BLaER1 treated with 17β-estradiol and CSF1 and Interleukin-3, amounts not matched to agents 10 nM and 100 nM (cell line): ENCODE measurements around the gene VSNL1.

Source experiments
- H3K27ac ChIP-seq, 11 experiments: shearing (Covaris generic); formaldehyde crosslinking; 2 replicates each; pipeline ENCODE4 v1.8.1; 2022
- H3K27me3 ChIP-seq, 11 experiments: shearing (Covaris generic); formaldehyde crosslinking; 2 replicates each; pipeline ENCODE4 v1.8.1; 2022
- H3K36me3 ChIP-seq, 11 experiments: shearing (Covaris generic); formaldehyde crosslinking; 2 replicates each; pipeline ENCODE4 v1.8.1; 2022
- H3K4me1 ChIP-seq, 10 experiments: shearing (Covaris generic); formaldehyde crosslinking; 2 replicates each; pipeline ENCODE4 v1.8.1; 2022
- H3K4me2 ChIP-seq, 11 experiments: shearing (Covaris generic); formaldehyde crosslinking; 2 replicates each; pipeline ENCODE4 v1.8.1; 2022
- H3K4me3 ChIP-seq, 10 experiments: shearing (Covaris generic); formaldehyde crosslinking; 2 replicates each; pipeline ENCODE4 v1.8.1; 2022
- H3K9ac ChIP-seq, 11 experiments: shearing (Covaris generic); formaldehyde crosslinking; 2 replicates each; pipeline ENCODE4 v1.8.1; 2022
- H3K9me3 ChIP-seq, 11 experiments: shearing (Covaris generic); formaldehyde crosslinking; replicated peaks in 1 of 11; 2 replicates each; pipeline ENCODE4 v1.8.1; 2022
- H4K20me1 ChIP-seq, 11 experiments: shearing (Covaris generic); formaldehyde crosslinking; 2 replicates each; pipeline ENCODE4 v1.8.1; 2022
- Cebpa-rat ChIP-seq, 11 experiments: shearing (Covaris generic); IDR thresholded peaks; 2 replicates each; pipeline ENCODE4 v1.8.1; 2022

The VSNL1 gene

DNA sequence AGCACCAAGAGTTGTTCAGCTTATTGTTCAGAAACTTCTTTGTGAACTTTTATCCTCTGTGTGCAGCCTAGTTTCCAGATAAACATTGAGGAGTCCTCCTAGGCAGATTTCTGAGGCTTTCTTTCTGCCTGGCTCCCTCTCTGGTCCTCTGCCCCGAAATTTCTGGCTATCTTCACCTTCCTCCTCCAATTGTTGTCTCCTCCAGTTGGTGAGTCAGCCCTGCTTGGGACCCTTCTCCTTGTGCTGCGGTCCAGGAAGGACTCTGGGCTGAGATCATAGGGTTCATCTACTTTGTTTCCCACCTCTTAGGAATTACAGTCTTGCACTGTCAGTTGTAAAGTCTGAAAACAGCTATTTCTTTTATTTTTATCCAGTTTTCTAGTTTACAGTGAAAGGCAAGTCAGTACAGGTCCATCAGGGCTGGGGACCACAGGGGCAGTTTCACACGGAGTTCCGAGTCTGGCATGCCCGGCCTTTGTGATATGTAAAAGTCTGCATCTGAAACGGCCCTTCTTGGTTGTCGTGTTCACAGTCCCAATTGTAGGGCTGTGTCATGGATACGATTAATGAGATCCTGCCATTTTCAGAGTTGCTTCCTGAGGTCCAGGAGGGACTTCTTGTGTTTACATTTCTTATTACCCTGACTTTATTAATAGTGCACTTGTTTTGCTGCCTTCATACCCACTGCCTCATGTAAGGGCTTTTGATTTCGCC, 112.3 kb downstream of the VSNL1 start:
- H3K9me3 ChIP-seq: no peaks in the 10 kb centered on the region
- H3K36me3 ChIP-seq: peaks cover 0 to 12% (median 0%) of the 10 kb centered on the region in 11 experiments; a peak in 5 of 22 replicates
- H3K4me2 ChIP-seq: peak overlapping the region in 1 of 11 experiments; percentile 14; a peak in 1 of 22 replicates
- no peaks in the 10 kb centered on the region for H3K27me3 ChIP-seq
- no peak for TF ChIP-seq Cebpa-rat (IDR thresholded peaks at IDR 0.05)
- H4K20me1 ChIP-seq: peaks cover 0 to 34% (median 0%) of the 10 kb centered on the region in 11 experiments; a peak in 5 of 22 replicates
- H3K9ac ChIP-seq: no peak overlapping the region
- H3K4me1 ChIP-seq: peaks cover 5 to 50% (median 22%) of the 10 kb centered on the region in 10 experiments; a peak in 14 of 20 replicates
- H3K27ac ChIP-seq: no peak overlapping the region
- H3K4me3 ChIP-seq: no peak overlapping the region

DNA sequence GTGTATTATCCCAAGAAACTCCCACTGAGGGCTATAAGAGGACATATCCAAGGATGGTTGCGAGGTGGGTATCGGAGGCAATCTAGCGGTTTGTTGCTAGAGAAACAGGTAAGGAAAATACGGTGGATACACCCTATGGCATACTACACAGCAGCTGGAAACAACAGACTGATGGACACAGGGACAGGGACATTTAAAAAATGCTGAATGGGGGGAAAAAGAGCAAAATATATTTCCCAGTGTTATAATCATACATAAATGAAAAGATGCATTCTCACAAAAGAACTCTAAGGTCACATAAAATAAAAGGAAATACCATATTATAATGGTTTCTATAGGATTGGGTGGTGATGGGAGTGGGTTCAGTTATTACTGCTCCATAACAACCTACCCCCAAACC, 117.3 kb downstream of the VSNL1 start:
- no peak overlapping the region for H3K4me2 ChIP-seq

DNA sequence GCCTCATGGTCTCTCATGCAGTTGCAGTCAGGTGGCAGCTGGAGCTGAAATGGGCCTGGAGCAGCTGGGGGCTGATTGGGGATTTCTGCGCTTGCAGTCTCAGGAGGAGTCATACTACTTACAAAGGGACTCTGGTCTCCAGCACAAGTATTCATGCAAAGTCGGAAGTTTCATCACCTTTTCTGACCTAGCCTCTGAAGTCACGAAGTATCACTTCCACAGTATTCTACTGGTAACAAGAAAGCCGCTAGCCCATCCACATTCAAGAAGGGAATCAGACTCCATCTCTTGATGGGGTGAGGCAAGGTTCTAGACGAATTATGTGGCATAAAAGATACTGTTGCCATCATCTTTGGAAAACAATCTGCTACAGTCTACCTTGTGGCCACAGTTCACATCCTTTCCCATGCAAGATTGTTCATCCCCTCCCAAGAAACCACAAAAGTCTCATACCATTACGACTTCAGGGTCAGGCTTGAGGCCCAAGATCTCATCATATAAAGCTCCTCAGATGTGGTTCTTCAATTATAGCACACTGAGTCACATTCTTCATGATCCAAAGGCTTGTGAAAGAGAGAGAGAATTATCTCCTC, 117.9 kb downstream of the VSNL1 start:
- Histone ChIP-seq H4K20me1 (peaks cover 0 to 27% (median 0%) of the 10 kb centered on the region in 11 experiments; a peak in 3 of 22 replicates), H3K4me2 (no peak overlapping the region), H3K9ac (no peak overlapping the region)

More for the DNA sequence above, 117.3 kb downstream of the VSNL1 start:
- Histone ChIP-seq H4K20me1 (peaks cover 0 to 21% (median 0%) of the 10 kb centered on the region in 11 experiments; a peak in 4 of 22 replicates), H3K36me3 (peaks cover 26 to 42% (median 34%) of the 10 kb centered on the region in 11 experiments; a peak in 21 of 22 replicates), H3K4me1 (peaks cover 0 to 12% (median 0%) of the 10 kb centered on the region in 10 experiments; a peak in 4 of 20 replicates), H3K4me3 (no peak overlapping the region), H3K9me3 (no peaks in the 10 kb centered on the region), H3K27ac (no peak overlapping the region), H3K9ac (no peak overlapping the region), H3K27me3 (no peaks in the 10 kb centered on the region)
- no peak for TF ChIP-seq Cebpa-rat (IDR thresholded peaks at IDR 0.05)

DNA sequence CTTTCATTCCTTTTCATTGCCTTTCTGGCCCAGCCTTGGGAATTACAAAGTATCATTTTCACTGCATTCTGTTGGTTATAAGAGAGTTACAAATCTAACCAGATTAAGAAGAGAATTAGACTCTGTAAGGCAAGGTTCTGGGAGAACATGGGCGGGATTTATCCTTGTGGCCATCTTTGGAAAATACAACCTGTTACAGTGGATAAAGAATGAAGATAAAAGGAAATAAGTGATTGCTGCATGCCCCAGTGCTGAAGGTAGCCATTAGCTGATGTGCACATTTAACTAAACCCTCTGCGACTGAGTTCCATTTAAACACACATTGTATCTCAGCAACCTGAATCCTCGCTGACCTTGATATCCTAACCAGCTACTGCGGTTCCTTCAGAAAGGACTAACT, 119.7 kb downstream of the VSNL1 start:
- H3K9ac ChIP-seq: no peak overlapping the region
- H3K27ac ChIP-seq: no peak overlapping the region
- peaks cover 0 to 33% (median 0%) of the 10 kb centered on the region in 11 experiments; a peak in 4 of 22 replicates for H4K20me1 ChIP-seq
- no peaks in the 10 kb centered on the region for H3K27me3 ChIP-seq
- no peak overlapping the region for H3K4me3 ChIP-seq
- peaks cover 50 to 62% (median 57%) of the 10 kb centered on the region in 11 experiments for H3K36me3 ChIP-seq
- H3K4me1 ChIP-seq: peaks cover 0 to 12% (median 0%) of the 10 kb centered on the region in 10 experiments; a peak in 1 of 20 replicates
- H3K4me2 ChIP-seq: no peak overlapping the region
- TF ChIP-seq Cebpa-rat (IDR thresholded peaks at IDR 0.05): no peak
- H3K9me3 ChIP-seq: no peaks in the 10 kb centered on the region

More for the DNA sequence above, 117.9 kb downstream of the VSNL1 start:
- no peak for TF ChIP-seq Cebpa-rat (IDR thresholded peaks at IDR 0.05)
- no peak overlapping the region for H3K27ac ChIP-seq
- no peak overlapping the region for H3K4me3 ChIP-seq
- H3K9me3 ChIP-seq: no peaks in the 10 kb centered on the region
- no peaks in the 10 kb centered on the region for H3K27me3 ChIP-seq
- peaks cover 31 to 44% (median 39%) of the 10 kb centered on the region in 11 experiments; a peak in 21 of 22 replicates for H3K36me3 ChIP-seq
- H3K4me1 ChIP-seq: peaks cover 0 to 12% (median 0%) of the 10 kb centered on the region in 10 experiments; a peak in 1 of 20 replicates

DNA sequence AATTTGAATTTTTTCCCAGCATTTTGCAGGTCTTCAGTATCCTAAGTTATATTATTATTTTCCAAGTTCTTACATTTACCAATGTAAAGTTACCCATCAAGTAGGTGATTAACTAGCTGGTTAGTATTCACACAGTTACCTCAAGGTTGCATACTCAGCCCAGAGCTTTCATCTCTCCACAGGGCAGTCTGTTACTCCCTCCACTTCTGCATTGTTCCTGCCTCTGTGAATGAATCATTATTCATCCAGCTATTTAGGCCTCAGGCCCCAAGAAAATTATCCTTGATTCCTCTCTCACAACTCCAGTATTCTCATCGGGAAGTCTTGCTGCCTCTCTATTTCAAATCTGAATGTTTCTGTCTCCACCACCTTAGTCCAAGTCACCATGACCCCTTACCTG, 121.0 kb downstream of the VSNL1 start:
- TF ChIP-seq Cebpa-rat (IDR thresholded peaks at IDR 0.05): no peak
- Histone ChIP-seq H3K4me2 (no peak overlapping the region), H3K9me3 (no peaks in the 10 kb centered on the region), H3K4me1 (peaks cover 0 to 10% (median 0%) of the 10 kb centered on the region in 10 experiments; a peak in 1 of 20 replicates), H3K27ac (no peak overlapping the region), H3K9ac (no peak overlapping the region), H4K20me1 (peaks cover 0 to 45% (median 0%) of the 10 kb centered on the region in 11 experiments; a peak in 5 of 22 replicates), H3K27me3 (no peaks in the 10 kb centered on the region), H3K4me3 (no peak overlapping the region), H3K36me3 (peaks cover 63 to 75% (median 69%) of the 10 kb centered on the region in 11 experiments)

DNA sequence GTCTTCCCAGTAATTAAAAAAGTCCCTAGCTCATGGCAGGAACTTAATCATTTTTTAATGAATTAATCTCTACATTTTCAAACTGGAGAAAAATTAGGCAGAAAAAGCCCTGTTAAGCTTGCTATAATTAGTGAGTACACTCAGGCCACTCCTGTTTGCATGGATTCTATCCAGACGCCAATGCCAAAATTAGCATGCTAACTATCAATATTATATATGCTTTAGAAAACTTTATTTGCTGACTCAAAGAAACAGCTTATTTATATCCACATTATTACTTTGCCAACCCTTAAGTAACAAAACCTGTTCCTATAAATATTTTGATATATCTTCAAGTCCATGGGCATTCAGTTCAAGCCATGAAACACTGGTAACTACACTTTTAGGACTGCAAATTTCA, 122.2 kb downstream of the VSNL1 start:
- TF ChIP-seq Cebpa-rat (IDR thresholded peaks at IDR 0.05): no peak
- H3K4me2 ChIP-seq: no peak overlapping the region
- H3K36me3 ChIP-seq: peaks cover 75 to 87% (median 82%) of the 10 kb centered on the region in 11 experiments
- H4K20me1 ChIP-seq: peaks cover 0 to 49% (median 0%) of the 10 kb centered on the region in 11 experiments; a peak in 7 of 22 replicates
- no peak overlapping the region for H3K4me3 ChIP-seq
- no peak overlapping the region for H3K27ac ChIP-seq
- H3K27me3 ChIP-seq: no peaks in the 10 kb centered on the region
- H3K4me1 ChIP-seq: peaks cover 0 to 8% (median 0%) of the 10 kb centered on the region in 10 experiments; a peak in 1 of 20 replicates
- no peaks in the 10 kb centered on the region for H3K9me3 ChIP-seq
- no peak overlapping the region for H3K9ac ChIP-seq

DNA sequence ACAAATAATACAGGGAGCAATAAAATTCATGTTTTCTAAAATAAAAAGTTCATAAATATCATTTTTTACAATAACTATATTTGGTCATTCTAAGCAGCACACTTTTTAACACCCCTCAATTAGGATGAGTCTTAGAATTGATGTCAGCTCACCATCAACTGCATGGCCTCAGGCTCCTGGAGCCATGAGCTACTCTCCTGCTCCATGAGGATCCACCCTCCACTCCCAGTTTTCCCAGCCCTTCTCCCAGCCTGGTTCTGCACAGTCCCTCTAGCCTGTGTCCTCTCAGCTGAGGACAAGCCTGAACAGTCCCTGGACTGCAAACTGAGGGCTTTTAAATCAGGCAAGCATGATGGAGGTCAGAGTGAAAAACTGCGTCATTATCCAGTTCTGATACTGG, 124.0 kb downstream of the VSNL1 start:
- Histone ChIP-seq H3K36me3 (peaks cover 88 to 100% (median 98%) of the 10 kb centered on the region in 11 experiments), H3K27ac (no peak overlapping the region), H3K27me3 (no peaks in the 10 kb centered on the region), H3K4me3 (no peak overlapping the region), H3K9ac (no peak overlapping the region), H3K9me3 (no peaks in the 10 kb centered on the region), H3K4me2 (no peak overlapping the region), H3K4me1 (no peaks in the 10 kb centered on the region), H4K20me1 (peaks cover 0 to 57% (median 0%) of the 10 kb centered on the region in 11 experiments; a peak in 7 of 22 replicates)
- no peak for TF ChIP-seq Cebpa-rat (IDR thresholded peaks at IDR 0.05)

DNA sequence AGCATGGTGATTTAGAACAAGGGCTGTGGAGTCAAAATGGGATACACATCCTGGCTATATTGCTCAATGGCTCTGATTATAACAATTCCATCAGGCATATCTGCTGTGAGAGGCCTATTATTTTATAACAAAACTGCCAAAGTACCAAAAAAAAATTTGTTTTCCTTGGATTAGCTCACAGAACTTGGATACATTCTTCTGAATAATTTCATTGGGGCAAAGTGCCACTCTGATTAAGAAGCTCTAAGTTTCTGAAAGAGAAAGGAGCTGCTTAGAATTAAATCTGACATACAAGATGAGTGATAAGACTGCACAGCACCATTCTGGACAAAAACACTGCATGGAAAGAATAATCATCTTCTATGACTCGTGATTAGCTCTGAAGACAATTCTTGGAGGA, 127.4 kb downstream of the VSNL1 start:
- H3K27me3 ChIP-seq: no peaks in the 10 kb centered on the region
- no peak overlapping the region for H3K4me2 ChIP-seq
- no peak overlapping the region for H3K9ac ChIP-seq
- no peaks in the 10 kb centered on the region for H3K9me3 ChIP-seq
- H4K20me1 ChIP-seq: peaks cover 0 to 85% (median 0%) of the 10 kb centered on the region in 11 experiments; a peak in 11 of 22 replicates
- H3K27ac ChIP-seq: no peak overlapping the region
- no peak overlapping the region for H3K4me3 ChIP-seq
- TF ChIP-seq Cebpa-rat (IDR thresholded peaks at IDR 0.05): no peak
- H3K36me3 ChIP-seq: peaks cover 73 to 96% (median 81%) of the 10 kb centered on the region in 11 experiments
- no peaks in the 10 kb centered on the region for H3K4me1 ChIP-seq
